BJ (cell line): ENCODE results near the gene SERGEF. TPM values are rescaled to one million over a fixed set of nuclear protein-coding genes. Genes with fewer than 3 reads are reported as not detected.

ENCODE experiments used
- CTCF ChIA-PET: fragments of 350-600 bp; formaldehyde crosslinking; extraction: SDS; loops from one replicate; lab custom pipeline; 2021; ENCODE audit warnings: antibody characterized with exemption, inconsistent platforms; lab: Yijun Ruan, JAX
- POLR2A ChIA-PET: fragments of 300-600 bp; sonication (Branson Sonifier 250); formaldehyde crosslinking; extraction: SDS; loops from one replicate; lab custom pipeline; 2021; ENCODE audit warnings: antibody characterized with exemption; lab: Charles Lee
- DNase-seq: peaks from one replicate; pipeline ENCODE4 v3.0.0-alpha.2; 2011; ENCODE audit warnings: low read depth
- H3K27me3 ChIP-seq: 2 replicates; pipeline ENCODE4 v1.6.0; 2011; ENCODE audit warnings: low read length; ENCODE audit not compliant: control insufficient read depth, insufficient read depth
- H3K36me3 ChIP-seq: 2 replicates; pipeline ENCODE4 v1.5.1; 2011; ENCODE audit warnings: low read length; ENCODE audit not compliant: control insufficient read depth, insufficient read depth
- H3K4me3 ChIP-seq: 2 replicates; pipeline ENCODE4 v1.5.1; 2011; ENCODE audit warnings: low read depth, mild to moderate bottlenecking, control low read depth, low read length
- CTCF ChIP-seq: IDR thresholded peaks from 2 replicates; pipeline ENCODE4 v1.5.1; 2011; ENCODE audit warnings: low read depth, mild to moderate bottlenecking, control low read depth, inconsistent platforms, low read length, moderate library complexity; ENCODE audit not compliant: insufficient read depth
- polyA plus RNA-seq: library from polyadenylated mRNA; depleted of rRNA; stranded (reverse); fragments of >200 nt; gene quantifications from 2 replicates; pipeline ENCODE4 v1.2.3, GENCODE V29; 2011

Gene SERGEF
- polyA plus RNA-seq, 1 experiment, result 17.4 TPM

GRCh38 chr11:17828311-17828751 is 184.5 kb downstream of the SERGEF start:
- ChIA-PET POLR2A (no interaction called here), CTCF (interaction anchor here (1.6 to 4.2 kb wide), 5 partner anchors 11 to 97 kb away, joined by 4 to 15 read pairs (median 5); no protein-coding TSS in a partner anchor)
- no peaks in the 10 kb centered on the region for H3K36me3 ChIP-seq
- no peak for TF ChIP-seq CTCF
- H3K27me3 ChIP-seq, result no peaks in the 10 kb centered on the region
- H3K4me3 ChIP-seq, result no peak overlapping the region
- DNase-seq, result no peak

- no peak for DNase-seq
- H3K27me3 ChIP-seq, result no peaks in the 10 kb centered on the region
- H3K4me3 ChIP-seq, result no peak overlapping the region
- ChIA-PET POLR2A (no interaction called here), CTCF (interaction anchor here (0.8 to 4.2 kb wide), 7 partner anchors 9 to 152 kb away, joined by 3 to 15 read pairs (median 5); no protein-coding TSS in a partner anchor)
- TF ChIP-seq CTCF, result peak; percentile 13; the same call in 1 of the 2 replicates
- no peaks in the 10 kb centered on the region for H3K36me3 ChIP-seq
Measured at GRCh38 chr11:17827006-17827405, 185.8 kb downstream of the SERGEF start.

GRCh38 chr11:17822401-17822781 is 190.5 kb downstream of the SERGEF start:
- ChIA-PET POLR2A (no interaction called here), CTCF (interaction anchor here (1.0 to 1.8 kb wide), 2 partner anchors 19 to 138 kb away, joined by 3 to 4 read pairs; no protein-coding TSS in a partner anchor)
- H3K36me3 ChIP-seq, result no peaks in the 10 kb centered on the region
- H3K27me3 ChIP-seq, result no peaks in the 10 kb centered on the region
- no peak overlapping the region for H3K4me3 ChIP-seq
- TF ChIP-seq CTCF, result no peak
- no peak for DNase-seq

- POLR2A ChIA-PET, result no interaction called here
- Histone ChIP-seq H3K27me3 (no peaks in the 10 kb centered on the region), H3K36me3 (no peaks in the 10 kb centered on the region), H3K4me3 (no peak overlapping the region)
- CTCF ChIA-PET, result interaction anchor here (0.6 to 1.8 kb wide), 3 partner anchors 10 to 138 kb away, joined by 3 to 4 read pairs (median 3); no protein-coding TSS in a partner anchor
- TF ChIP-seq CTCF, result no peak
- no peak for DNase-seq
Measured at GRCh38 chr11:17821648-17822400, 191.0 kb downstream of the SERGEF start.

- no peaks in the 10 kb centered on the region for H3K36me3 ChIP-seq
- H3K4me3 ChIP-seq, result no peak overlapping the region
- CTCF ChIA-PET, result no interaction called here
- POLR2A ChIA-PET, result no interaction called here
- DNase-seq, result no peak
- TF ChIP-seq CTCF, result no peak
- H3K27me3 ChIP-seq, result no peaks in the 10 kb centered on the region
Measured at GRCh38 chr11:17816232-17816931, 196.5 kb downstream of the SERGEF start.
